GM11168 (cell line): ENCODE measurements around the gene TPD52L2.
"Not testable (repeated sequence)": the region's sequence is repeated elsewhere in the genome, so short reads cannot be mapped to it uniquely, and the experiment has no call there.

Experiments
- in situ Hi-C: fragments of 300-500 bp; cut with MboI; formaldehyde crosslinking; loops from one replicate; pipeline ENCODE4 v1.12.0; 2022; ENCODE audit warnings: low sequenced_read_pairs; ENCODE audit not compliant: unreplicated experiment

TPD52L2 gene

DNA sequence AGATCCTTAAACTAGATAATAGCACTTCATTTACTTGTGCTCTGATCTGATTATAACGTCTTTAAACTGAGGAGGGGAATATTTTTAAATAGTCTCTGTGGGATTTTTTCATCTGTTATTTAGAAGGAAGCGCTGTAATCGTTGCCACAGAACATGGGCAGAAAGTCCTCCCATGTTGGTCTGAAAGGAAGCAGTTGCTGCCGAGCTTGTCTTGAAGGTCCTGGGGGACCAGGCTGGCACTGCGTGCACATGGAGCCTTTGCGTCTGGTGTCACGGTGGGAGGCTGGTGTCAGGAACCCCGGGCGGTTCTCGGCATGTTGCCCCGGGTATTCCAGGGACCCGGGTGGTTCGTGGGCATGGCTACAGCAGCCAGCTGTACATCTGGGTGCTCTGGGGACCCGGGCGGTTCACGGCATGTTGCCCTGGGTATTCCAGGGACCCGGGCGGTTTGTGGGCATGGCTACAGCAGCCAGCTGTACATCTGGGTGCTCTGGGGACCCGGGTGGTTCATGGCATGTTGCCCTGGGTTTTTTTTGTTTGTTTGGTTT is 11.5 kb downstream of the TPD52L2 start:
- in situ Hi-C loops: no loop called here

GRCh38 chr20:63877755-63878470 is 12.8 kb downstream of the TPD52L2 start:
- in situ Hi-C loops: no loop called here

DNA sequence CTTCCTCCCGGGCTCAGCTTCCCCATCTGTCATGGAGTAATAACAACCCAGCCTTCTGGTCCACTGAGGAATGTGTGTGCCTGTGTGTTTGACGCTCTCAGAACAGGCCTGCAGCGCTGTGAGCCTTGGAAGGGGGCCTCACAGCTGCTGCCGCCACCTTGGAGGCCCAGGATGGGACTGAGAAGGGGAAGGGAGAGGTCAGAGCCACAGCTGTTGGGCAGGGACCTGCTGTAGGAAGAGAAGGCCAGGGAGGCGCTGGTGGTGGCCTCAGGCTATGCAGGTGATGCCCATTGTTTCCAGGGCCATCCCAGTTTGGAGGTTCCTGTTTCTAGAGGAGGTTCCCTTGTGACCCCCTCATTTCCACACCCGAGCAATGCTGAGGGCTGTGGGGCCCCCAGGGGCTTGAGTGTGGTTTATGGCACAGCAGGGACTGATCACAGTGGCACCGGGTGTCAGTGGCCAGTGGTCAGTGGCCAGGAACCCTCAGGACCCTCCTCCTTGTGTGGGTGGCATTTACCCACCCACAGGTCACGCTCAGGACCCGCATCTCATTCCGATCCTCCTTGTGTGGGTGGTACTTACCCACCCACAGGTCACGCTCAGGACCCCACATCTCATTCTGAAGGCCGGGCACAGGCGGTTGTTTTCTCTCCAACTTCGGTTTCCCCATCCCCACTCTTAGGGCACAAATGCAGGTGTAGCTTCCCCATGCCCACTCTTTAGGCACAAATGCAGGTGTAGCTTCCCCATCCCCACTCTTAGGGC is 14.0 kb downstream of the TPD52L2 start:
- in situ Hi-C loops: no loop called here

DNA sequence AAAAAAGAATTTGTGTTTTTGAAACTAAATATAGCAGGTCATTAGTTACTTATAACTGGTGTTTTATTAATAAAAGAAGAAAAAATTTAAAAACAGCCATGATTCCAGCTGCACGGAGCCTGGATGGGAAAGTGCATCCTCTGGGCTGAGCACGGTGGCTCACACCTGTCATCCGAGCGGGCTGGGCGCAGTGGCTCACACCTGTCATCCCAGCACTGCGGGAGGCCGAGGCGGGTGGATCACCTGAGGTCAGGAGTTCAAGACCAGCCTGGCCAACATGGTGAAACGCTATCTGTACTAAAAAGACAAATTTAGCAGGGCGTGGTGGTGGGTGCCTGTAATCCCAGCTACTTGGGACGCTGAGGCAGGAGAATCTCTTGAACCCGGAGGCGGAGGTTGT is 15.8 kb downstream of the TPD52L2 start:
- in situ Hi-C loops: not testable (repeated sequence)

DNA sequence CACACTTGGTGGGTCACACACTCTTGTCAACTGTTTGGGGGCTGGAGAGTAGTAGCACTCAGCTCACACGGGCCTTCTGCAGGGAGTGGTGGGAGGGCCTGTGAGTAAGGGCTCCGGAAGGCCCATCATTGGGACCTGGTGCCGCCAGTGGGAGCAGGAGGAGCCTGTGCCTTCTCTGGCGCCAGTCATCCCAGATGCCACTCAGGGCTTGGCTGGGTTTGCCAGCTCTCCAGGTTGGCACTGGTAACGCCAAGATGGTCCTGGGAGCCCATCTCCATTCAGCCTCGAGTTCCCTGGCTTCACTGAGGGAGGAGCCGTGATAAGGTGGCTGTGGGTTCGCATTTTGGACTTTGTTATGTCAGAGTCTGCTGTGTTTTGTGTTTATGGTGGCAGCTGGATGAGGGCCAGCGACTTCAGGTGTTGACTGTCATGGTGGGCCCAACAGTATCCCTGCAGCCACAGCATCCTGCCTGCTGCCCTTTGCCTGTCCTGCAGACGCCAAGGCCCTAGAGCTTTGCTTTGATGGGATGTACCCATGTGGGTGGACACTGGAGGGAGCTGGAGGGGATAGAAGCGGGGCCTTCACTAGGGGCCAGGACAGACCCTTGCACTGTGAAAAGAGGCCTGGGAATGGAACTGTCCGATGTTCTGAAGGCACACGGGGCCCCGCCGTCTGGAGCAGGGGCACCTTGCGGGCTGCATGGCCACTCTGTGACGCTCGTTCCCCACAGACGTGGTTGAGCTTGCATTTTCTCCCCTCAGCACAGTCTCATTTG is 16.6 kb downstream of the TPD52L2 start:
- in situ Hi-C loops: no loop called here

DNA sequence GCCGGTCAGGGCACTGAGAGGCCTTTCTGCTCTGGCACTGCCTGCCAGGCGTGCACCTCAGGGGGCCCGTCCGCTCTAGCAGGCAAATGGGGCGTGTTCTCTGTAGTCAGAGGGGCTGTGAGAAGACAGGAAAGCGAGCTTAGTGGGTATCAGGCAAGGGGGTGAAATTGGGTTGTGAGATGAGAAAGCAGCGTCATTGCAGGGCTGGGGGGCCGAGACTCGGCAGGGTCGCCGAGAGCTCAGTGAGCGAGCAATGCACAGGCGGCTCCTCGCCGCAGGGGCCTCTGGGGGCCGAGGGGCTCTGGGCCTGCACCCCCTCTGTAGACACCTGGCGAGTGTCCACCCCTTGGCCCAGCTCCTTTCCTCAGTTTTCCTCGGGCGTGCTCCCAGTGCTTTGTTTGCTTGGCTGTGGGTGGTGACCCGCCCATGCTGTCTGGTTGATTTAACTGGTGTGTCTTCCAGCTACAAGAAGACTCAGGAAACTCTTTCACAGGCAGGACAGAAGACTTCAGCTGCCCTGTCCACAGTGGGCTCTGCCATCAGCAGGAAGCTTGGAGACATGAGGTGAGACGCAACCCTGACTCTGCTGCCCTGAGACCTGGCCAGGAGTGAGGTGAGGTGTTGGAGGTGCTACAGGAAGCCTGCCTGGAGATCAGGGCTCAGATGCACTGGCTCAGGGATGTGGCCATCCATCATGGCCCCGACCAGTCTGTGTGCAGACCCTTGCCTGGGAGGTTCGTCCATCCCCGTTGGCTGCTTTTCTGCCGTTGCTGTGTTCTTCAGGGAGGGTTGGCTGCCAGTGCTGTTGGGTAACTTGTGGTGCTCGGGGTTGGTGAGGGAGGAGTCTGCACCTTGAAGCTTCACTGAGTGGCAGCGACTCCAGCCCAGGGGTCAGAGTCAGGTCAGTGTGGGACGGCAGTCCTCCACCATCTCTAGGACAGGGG is 17.5 kb downstream of the TPD52L2 start:
- in situ Hi-C loops: no loop called here

DNA sequence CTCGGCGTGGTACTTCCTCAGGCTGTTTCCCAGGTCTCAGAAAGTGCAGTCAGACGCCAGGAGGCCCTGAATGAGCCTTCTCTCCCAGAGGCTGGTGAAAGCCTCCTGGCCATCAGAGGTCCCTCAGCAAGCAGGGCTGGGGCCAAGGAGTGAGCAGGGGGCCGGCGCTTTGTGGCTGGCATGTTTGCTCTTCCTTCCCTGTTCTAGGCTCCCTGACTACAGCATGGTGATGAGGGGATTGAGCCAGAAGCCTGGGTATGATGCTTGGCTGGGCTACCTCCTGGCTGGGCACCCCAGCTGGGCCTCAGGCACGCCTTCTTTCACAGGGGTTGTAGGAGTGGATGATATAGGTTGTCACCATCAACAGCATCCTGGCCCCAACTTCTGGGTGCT is 18.1 kb downstream of the TPD52L2 start:
- in situ Hi-C loops: no loop called here

DNA sequence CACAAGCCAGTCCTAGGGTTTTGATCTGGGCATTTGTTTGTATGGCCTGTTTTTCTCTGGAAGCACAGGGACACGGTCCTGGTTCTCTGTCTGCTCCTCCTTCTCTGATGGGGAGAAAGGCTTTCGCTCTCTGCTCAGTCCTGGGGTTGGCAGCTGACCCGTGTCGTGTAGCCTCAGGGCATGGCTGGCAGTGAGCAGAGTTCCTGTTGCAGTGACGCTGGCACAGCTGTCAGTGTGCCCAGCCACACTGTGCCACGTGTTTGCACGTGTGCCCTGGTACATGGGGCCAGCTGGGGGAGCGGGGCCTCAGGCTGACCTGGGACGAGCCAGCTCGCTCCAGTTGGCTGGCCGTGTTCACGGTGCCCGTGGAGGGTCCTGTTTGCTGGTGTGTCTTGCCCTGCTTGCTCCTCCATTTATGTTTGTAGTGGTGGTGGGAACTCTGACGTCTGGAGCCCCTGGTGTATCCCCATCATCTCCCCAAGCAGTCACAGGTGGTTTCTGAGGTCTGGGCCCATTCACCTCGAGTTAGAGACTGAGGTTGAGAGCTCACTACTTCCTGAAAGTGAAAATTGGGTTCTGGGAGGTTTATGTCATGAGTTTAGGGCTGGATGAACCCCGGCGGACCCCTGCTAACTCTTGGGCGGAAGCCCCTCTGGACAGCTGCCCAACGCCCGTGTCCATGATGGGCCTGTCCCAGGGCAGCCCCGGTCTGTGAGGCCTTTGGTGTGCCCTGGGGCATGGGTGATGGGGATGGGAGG is 19.6 kb downstream of the TPD52L2 start:
- in situ Hi-C loops: no loop called here

DNA sequence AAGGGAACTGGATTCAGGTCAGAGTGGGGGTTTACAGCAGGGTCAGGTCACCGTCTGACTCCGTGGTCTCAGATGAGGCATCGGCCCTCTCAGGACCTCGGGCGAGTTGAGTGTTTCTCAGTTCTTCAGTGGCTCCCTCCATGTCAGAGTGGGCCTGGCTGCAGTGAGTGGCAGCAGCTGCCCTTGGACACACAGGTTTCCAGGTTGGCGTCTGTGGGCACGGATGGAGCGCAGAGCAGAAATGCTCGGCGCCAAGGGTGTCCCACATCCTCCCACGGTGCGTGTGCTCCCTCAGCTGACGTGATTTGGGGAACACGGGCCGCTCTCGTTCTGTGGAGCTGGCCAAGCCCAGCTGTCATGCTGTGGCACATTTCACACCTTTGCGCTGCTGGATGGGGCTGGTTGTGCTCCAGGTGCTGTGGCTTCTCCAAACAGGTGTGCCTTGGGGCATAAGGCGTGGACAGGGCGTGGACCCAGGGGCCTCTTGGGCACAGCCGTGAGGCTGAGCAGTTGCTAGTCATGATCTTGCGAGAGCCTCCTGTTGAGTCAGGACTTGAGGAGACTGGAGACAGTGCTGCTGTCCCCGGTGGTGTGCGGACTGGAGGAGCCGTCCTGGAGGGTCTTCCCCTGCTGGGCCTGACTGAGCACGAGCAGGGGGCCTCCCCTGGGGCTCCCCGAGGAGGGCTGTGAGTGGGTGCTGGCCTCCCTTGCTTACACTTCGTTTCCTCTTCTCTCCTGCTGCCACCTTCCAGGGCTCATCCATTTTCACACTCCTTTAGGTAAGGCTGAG is 20.4 kb downstream of the TPD52L2 start:
- in situ Hi-C loops: no loop called here

DNA sequence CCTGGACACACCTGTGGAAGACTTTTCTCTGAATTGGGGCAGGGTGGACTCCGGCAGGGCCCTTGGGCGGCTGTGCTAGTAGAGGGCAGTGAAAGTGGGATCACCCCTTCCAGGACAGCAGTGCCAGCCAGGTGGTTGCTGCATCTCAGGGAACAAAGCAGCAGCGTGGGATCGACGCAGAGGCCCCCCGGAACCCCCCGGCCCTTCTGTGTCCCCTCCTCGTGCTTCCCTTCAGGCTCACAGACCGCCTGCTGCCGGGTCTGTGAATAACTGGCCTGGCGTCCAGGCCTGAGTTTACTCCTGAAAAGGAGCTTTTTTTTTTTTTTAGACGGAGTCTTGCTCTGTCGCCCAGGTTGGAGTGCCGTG is 21.0 kb downstream of the TPD52L2 start:
- in situ Hi-C loops: no loop called here

- in situ Hi-C loops: no loop called here
Measured at GRCh38 chr20:63886921-63887320, 21.9 kb downstream of the TPD52L2 start.

- in situ Hi-C loops: no loop called here
Measured at GRCh38 chr20:63889241-63890200, 24.5 kb downstream of the TPD52L2 start.

GRCh38 chr20:63890201-63890576 is 25.1 kb downstream of the TPD52L2 start:
- in situ Hi-C loops: no loop called here

DNA sequence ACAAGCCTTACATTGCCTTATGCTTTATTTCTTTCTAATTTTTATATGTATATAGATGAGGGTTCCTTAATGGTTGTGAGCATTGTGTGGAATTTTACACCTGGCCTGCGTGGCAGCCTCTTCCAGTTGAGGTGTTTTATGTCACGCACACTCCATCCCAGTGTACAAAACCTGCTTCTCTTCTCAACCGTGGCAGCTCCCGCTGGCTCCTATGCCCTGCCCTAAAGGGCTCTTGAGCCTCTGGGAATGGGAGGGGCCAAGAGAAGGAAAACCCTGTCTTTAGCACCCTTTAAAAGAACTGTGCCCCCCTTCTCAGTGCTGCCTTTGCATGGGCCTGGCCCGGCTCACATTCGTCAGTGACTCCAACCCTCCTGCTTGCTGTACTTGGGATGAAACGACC is 25.5 kb downstream of the TPD52L2 start:
- in situ Hi-C loops: no loop called here

DNA sequence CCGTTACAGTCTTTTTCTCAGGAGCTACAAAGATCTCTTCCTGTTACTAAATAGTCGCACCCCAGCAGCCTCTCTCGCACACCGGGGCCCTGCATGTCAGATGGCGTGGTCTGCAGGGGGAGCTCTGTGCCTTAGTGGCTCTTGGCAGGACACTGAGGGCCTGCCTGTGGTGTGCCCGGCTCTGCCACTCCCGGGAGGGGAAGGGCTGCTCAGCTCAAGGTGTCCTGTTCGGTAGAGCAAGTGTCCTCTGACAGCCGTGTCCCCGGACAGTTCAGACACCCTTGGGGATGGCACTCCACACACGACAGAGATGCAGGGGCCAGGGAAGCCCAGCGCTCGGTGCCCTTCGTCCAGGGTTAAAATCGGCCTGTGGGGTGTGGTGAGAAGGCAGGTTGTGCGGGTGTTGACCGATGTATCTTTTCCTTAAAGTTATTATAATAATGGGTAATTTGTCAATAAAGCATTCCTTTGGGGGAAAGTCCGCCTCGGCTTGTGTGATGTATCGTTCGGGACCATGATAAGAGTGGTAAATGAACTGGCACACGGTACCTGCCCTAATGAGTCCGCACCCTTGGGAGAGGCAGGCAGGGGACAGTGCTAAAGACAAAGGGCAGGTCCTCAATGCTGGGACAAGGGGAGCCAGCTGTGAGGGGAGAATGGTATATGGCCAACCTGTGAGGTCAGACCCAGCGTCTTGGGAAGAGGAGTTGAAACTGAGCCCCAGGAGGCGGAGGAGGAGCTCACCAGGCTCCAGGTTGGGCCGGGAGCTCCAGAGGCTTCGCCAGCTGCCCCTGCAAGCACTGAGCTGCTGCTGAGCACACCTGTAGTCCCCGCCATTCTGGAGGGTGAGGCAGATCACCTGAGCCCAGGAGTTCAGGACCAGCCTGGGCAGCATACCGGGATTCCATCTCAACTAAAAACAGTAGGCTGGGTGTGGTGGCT is 26.3 kb downstream of the TPD52L2 start:
- in situ Hi-C loops: no loop called here

DNA sequence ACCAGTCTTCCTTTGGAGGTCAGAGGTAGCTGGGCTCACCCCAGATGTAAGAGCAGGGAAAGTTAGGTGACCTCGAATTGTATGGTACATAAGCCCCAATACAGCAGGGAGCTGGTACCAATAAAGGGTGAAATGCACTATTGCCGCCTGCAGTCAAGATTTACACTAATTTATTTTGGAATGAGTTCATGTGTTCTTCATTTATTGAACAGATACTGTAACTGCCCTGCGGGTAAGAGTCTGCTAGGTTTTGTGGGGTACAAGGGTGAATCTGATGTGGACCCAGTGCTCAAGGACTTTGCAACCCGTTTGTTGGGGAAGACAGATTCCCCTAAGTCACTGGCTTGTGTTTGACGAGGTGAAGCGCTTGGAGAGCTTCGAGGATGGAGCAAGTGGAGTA is 27.3 kb downstream of the TPD52L2 start:
- in situ Hi-C loops: no loop called here
